Purkinje cell (primary cell): ENCODE results near the gene PATE1. TPM values are rescaled to one million over a fixed set of nuclear protein-coding genes. Genes with fewer than 3 reads are reported as not detected.

ENCODE experiments used
- polyA plus RNA-seq: library from polyadenylated mRNA; unstranded; fragments of >200 nt; fragmentation: Nextera tagmentation; gene quantifications from 2 replicates; pipeline ENCODE4 v1.2.1, GENCODE V29; 2014

PATE1 gene
- not detected in 2 replicates for polyA plus RNA-seq

GRCh38 chr11:125745979-125746378 is at the start of gene PATE1:
Gene PATE1, plus strand, starts transcription at chr11:125746279. Its CDS starts 26 bp downstream, at chr11:125746305.

DNA sequence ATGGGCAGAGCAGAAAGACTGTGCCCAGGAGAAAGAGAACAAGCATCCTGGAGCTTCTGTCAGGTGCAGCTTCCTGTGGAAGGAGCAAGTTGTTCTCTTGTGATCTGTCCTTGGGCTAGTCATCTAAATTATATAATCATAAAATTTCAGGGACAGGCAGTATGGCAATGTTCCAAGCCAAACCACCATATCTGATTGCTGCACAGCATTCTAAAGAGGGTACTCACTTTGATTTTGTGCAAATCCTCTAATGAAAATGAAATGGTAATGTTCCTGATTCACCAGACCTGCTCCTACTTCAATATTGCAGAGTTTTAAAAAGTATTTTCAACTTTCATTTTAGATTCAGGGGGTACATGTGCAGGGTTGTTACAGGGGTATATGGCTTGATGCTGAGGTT is 32.6 kb downstream of the PATE1 start, which contains the start of gene PATE2:
TSS of gene PATE2 (minus strand) at position 101 of the 400 bp plus-strand sequence. CDS start at position 46, 55 bp downstream.

DNA sequence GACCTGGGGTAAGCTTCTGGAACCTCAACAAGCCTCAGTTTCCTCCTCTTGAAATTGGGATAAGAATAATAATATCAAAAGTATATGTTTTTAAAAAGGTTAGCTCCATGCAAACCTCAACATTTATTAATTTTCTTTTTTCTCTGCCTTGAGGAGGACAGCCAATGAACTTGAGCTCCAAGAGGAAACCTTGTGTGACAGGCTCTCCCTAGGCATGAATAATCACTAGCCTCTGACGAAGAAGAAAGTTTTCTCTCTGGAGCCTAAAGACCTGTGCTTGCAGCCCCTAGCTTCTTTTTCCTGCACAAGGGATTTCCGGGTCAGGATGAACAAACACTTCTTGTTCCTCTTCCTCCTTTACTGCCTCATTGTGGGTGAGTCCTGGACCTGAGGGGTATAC is 41.7 kb downstream of the PATE1 start, which contains the start of gene PATE3:
TSS of gene PATE3 (plus strand) at position 301 of the 400 bp plus-strand sequence. CDS start at position 326, 25 bp downstream.

Other genes with a start within 250 kb of the PATE1 start
- 25.6 and 40.4 TPM in 2 replicates for gene EI24, start 176.8 kb upstream of the PATE1 start, polyA plus RNA-seq
- 38.0 and 48.2 TPM in 2 replicates for gene STT3A, start 153.4 kb upstream of the PATE1 start, polyA plus RNA-seq
- 1.5 TPM in 1 of 2 replicates, not detected in the other for gene CHEK1, start 121.1 kb upstream of the PATE1 start, polyA plus RNA-seq
- gene ACRV1, start 65.4 kb upstream of the PATE1 start, polyA plus RNA-seq: 0.56 and 2.2 TPM in 2 replicates
- not detected in 2 replicates for gene PATE2, start 32.5 kb downstream of the PATE1 start, polyA plus RNA-seq
- not detected in 2 replicates for gene PATE3, start 41.8 kb downstream of the PATE1 start, polyA plus RNA-seq
- not detected in 2 replicates for gene PATE4, start 87.0 kb downstream of the PATE1 start, polyA plus RNA-seq
- gene HYLS1, start 141.4 kb downstream of the PATE1 start, polyA plus RNA-seq: 12.5 and 15.8 TPM in 2 replicates
- 25.6 and 41.9 TPM in 2 replicates for gene PUS3, start 156.9 kb downstream of the PATE1 start, polyA plus RNA-seq
- gene DDX25, start 158.2 kb downstream of the PATE1 start, polyA plus RNA-seq: 58.7 and 59.3 TPM in 2 replicates
- gene VSIG10L2, start 199.8 kb downstream of the PATE1 start, polyA plus RNA-seq: not detected in 2 replicates